Fibroblast of skin of left quadriceps (primary cell): Measurements from ENCODE around the gene APOOL.

Source experiments
- DNase-seq, 2 experiments: peaks; one replicate each; pipeline ENCODE4 v3.0.0-alpha.2; 2013; ENCODE audit warnings: low read depth in 2 of 2

Gene APOOL

GRCh38 chrX:85084770-85085393, 81.2 kb downstream of the APOOL start:
- DNase-seq, result peak in 1 of 2 experiments; percentile 3

GRCh38 chrX:85089321-85089840, 85.7 kb downstream of the APOOL start:
- DNase-seq, result no peak

- no peak for DNase-seq
Measured at GRCh38 chrX:85107407-85107806, 103.7 kb downstream of the APOOL start.

DNA sequence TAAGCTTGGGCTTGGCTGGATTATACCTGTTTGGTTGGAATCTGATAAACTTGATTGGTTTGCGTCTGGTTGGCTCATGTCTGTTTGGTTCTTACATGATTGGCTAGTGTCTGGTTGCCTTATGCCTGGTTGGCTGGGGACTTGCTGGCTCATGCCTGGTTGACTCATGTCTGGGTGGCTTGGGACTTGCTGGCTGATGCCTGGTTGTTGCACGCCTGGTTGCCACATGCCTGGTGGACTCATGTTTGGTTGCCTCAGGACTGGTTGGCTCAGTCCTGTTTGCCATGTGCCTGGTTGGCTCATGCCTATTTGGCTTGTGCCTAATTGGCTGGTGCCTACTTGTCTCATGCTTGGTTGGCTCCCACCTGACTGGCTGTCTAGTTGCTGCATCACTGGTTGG, 104.5 kb downstream of the APOOL start:
- DNase-seq, result no peak

- DNase-seq, result no peak
Measured at GRCh38 chrX:85109235-85109634, 105.6 kb downstream of the APOOL start.

DNA sequence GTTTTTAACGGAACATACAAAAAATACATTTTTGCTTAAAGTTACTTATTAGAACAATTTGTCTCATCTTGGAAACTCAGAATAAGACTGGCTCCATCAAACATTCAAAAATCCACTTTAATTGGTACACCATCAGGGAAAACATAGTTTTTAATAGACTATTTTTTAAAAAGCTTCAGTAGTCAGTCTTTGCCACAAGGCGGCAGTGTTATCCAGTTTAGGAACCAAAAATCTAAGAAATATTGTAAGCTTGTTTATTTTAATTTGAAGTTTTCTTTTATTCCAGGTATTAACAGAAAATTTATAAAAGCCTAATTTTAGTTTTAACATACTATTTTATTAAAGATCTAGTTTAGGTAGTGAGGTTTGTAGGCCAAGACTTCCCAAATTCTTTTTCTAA, 107.7 kb downstream of the APOOL start:
- DNase-seq, result no peak

DNA sequence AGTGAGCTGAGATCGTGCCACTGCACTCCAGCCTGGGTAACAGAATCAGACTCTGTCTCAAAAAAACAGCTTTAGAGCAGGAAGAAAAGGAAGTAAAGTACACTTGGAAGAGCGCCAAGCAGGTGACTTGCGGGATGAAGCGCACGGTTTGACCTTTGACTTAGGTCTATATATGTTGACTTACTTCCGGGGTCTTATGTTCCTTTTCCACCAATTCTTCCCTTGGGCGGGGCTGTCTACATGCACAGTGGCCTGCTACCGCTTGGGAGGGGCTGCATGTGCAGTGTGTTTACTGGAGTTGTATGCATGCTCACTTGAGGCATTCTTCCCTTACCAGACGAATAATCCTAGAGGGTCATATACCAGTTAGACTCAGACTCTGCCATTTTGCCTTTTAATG, 108.6 kb downstream of the APOOL start:
- DNase-seq, result no peak

DNA sequence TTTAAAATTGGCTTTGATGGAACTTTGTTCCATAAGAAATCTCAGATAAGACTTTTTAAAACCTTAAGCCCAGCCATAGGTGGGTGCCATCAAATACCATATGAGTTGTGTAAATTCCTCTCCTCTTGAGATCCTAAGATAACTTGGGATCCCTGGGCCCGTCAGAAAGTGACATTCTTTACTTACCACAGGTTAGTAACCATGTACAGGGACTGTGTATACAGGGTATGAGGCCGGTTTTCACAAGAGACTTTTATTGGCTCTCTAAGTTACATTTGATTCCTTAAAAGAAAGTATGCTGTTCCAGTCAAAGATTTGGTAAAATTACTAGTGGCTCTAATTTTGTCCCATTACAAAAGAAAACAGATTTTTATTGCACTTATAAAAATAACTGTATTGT, 110.1 kb downstream of the APOOL start:
- no peak for DNase-seq

- no peak for DNase-seq
Measured at GRCh38 chrX:85114171-85114570, 110.5 kb downstream of the APOOL start.

GRCh38 chrX:85114776-85115175, 111.1 kb downstream of the APOOL start:
- no peak for DNase-seq

GRCh38 chrX:85115252-85115651, 111.6 kb downstream of the APOOL start:
- no peak for DNase-seq

DNA sequence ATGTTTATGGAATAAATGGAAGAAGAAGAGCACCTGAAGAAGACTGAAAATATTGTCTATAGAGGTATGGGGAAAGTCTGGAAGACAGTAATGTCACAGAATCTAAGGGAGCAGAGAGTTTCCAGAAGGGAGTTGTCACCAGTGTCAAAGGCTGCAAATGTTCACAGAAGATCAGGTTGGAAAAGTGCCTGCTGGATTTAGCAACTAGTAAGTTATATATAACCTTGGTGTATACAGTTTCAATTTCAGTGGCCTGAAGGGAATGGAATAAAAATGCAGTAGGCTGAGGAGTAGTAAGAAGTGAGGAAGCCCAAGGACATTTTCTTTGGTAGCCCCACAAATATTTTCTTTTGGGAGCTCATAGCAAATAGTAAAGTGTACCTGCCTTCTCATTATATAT, 132.7 kb downstream of the APOOL start:
- no peak for DNase-seq

DNA sequence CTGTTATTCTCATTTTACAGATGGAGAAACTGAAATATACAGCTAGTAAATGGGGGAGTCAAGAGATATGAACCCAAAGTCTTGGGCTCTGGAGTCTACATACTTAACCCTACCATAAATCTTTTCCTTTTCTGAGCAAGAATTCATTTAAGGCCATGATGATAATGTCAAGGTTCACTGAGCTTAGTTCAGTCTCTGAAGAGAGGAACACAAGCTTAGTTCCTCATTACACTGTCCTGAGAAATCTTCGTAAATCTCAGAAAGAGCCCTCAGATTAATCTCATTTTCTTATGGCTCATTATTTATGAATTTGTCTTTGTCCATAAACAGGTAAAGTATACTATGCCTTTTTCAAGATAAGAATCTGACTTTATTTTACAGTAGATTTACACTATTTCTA, 135.7 kb downstream of the APOOL start:
- DNase-seq, result no peak

DNA sequence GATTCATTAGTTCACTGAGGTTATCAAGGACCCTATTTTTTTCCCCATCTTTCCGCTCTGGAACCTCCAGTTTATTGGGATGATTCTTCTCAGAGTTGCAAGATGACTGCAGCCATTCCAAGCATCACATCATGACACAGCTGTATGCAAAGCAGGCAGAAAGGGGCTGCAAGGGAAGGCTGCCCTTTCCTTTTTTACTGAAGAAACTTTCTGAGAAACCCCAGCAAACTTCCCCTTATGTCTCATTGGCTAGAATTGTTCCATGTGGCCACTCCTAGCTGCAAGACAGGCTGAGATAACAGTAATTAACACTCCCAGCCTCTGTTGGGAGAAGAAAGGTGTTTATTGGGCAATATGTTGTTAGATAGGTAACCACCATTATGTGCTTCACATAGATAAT, 137.3 kb downstream of the APOOL start:
- no peak for DNase-seq
